Measurements from ENCODE around the gene ZNF560.
"Not testable (repeated sequence)": the region's sequence is repeated elsewhere in the genome, so short reads cannot be mapped to it uniquely, and the experiment has no call there.

The ZNF560 gene

DNA sequence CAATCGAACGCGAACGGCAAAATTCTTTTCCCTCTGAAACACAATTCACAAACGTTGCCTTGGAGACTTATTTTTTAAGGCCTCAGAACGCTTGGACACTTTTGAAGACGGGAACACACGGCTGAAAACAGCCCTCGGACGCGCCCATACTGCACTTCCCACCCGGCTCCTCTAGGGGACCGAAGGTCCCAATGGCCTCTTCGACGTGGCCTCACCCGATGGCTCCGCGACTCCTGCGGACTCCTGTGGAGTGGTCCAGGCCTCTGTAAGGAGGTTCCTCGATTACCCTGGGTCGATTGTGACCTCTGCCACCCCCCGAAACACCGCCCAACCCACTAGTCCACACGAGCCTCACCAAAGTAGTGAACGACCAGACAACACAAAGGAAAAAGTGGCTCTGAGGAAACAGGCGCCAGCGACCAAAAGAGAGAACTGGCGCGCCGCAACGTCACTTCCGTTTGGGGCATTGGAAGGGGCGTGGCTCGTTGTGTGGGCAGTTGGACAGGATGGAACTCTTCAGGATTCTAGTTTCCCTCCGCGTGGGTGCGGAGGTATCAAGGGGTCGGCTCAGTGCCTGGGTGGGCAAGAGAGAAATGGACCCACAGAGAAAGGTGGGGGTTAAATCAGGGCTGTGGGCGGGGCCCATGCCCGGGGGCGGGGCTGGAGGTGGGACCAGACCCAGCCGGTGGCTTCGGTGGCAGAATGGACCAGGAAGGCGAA is at the start of gene ZNF560:
Gene ZNF560 (minus strand): TSS at position 434 of the 720 bp plus-strand sequence. CDS start 23,303 bp downstream, outside the sequence.
- DNase-seq: peak in 1 of 2 donors; percentile 13

DNA sequence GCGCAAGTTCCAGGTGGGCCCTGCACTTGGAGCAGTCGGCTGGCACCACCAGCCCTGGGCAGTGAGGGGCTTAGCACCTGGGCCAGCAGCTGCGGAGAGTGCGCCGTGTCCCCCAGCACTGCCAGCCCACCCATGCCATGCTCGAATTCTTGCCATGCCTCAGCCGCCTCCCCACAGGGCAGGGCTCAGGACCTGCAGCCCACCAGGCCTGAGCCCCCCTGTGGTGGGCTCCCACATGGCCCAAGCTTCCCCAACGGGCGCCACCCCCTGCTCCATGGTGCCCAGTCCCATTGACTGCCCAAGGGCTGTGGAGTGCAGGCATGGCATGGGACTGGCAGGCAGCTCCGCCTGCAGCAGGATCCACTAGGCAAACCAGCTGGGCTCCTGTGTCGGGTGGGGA is 49.5 kb upstream of the ZNF560 start:
- DNase-seq: no peak

GRCh38 chr19:9541281-9541680 is 42.9 kb upstream of the ZNF560 start:
- DNase-seq: not testable (repeated sequence)

DNA sequence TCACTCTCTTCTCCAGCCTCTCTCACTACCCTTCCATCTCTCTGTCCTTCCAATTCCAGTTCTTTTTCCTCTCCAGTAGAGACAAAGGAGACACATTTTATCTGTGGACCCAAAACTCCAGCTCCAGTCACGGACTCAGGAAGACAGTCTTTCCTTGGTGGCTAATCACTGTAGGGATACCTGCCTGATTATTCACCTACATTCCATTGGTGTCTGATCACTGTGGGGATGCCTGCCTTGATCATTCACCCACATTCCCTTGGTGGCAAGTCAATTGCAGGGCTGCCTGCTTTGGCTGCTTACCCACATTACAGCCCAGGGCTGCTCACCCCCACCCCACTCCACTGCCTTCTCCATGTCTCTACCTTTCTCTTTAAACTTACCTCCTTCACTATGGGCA is 41.5 kb upstream of the ZNF560 start:
- not testable (repeated sequence) for DNase-seq

GRCh38 chr19:9539201-9539600 is 40.8 kb upstream of the ZNF560 start:
- not testable (repeated sequence) for DNase-seq

DNA sequence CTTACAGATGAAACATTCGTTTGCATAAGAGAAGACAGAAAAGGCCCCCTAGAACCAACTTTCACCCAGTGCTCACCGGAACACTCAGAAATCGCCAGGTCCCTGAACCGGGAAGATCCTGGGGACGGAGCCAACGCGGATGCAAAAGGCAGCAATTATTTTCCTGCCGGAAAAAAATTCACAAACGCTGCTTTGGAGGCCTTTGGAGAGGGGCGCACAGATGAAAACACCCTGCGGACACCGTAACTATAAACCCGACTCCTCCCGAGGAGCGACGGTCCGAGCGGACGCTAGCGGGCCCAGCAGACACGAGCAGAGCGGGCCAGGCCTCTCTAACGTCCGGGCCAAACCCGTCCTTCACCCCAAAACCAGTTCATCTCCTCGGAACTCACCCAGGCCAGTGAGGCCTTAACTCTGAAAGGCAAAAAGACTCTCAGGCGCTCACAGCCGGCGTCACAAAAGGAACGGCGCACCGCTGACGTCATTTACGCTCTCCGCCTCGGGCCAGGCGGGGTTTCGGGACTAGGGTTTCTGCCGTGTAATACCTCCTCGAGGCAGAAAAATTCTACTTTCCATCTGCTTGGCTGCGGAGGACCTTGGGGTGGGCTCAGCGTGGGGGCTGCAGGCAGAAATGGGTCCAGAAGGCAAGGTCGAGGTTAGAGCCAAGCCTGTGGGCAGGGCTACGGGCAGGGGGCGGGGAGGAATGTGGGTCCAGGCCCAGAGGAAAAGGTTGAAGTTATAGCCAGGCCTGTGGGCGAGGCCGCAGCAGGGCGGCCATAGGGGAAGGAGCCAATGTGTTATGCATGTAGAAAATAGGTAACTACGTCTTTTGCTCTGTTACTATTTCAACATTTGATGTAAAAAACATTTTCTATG is 40.0 kb upstream of the ZNF560 start, which contains the start of gene ZNF426:
Gene ZNF426 (minus strand): TSS at position 463 of the 876 bp plus-strand sequence. CDS start 2,413 bp downstream, outside the sequence.
- peak; percentile 83 to 93 for DNase-seq

- DNase-seq: no peak
Observed at GRCh38 chr19:9535934-9536333, 37.5 kb upstream of the ZNF560 start.

DNA sequence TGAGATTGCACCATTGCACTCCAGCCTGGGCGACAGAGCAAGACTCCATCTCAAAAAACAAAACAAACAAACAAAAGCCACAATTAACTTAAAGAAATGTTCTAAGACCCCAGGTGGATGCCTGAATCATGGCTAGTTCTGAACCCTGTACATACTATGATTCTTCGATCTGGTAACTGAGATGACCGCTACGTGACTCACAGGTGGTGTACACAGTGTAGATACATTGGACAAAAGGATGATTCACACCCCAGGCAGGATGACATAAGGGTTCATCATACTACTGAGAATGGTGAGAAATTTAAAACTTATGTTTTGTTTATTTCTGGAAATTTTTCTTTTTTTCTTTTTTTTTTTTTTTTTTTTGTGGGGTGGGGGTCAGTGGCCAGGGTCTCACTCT is 33.5 kb upstream of the ZNF560 start:
- no peak for DNase-seq

- DNase-seq: no peak
Observed at GRCh38 chr19:9528757-9529336, 30.4 kb upstream of the ZNF560 start.

DNA sequence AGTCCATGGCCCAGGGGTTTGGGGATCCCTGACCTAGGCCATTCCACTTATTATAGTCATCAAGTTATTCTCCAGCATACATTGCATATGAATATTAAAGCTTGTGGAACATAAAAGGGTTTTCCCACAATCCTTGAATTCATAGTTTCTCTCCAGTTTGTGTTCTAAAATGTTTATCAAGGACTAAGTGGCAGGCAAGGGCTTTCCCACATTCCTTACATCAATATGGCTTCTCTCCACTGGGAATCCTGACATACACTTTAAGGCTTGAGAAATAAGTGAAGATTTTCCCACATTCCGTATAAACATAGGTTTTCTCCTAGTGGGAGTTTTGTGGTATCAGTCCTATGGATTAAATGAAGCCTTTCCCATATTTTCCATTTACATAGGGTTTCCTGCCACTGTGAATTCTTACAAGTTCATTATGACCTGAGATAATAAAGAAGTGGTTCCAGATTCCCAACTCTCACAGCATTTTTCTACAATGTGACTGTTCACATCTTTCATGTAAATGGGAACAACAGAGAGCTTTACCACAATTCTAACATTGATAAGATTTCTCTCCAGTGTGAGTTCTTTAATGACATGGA is 25.6 kb upstream of the ZNF560 start:
- DNase-seq: no peak

- no peak for DNase-seq
Observed at GRCh38 chr19:9507285-9507684, 8.9 kb upstream of the ZNF560 start.

DNA sequence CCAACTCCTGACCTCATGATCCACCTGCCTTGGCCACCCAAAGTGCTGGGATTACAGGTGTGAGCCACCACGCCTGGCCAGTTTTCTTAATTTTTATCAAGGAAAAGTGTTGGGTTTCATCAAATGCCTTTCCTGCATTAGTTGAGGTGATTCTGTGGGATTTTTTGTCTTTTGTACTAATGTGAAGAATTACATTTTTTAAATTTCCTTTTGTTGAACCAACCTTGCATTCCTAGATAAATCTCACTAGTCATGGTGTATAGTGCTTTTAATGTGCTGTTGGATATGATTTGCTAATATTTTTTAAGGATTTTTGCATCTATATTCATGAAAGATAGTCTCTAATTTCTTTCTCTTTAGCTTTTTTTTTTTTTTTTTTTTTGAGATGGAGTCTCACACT is 2.4 kb upstream of the ZNF560 start:
- no peak for DNase-seq

GRCh38 chr19:9494096-9494495 is 4.3 kb downstream of the ZNF560 start:
- DNase-seq: no peak

DNA sequence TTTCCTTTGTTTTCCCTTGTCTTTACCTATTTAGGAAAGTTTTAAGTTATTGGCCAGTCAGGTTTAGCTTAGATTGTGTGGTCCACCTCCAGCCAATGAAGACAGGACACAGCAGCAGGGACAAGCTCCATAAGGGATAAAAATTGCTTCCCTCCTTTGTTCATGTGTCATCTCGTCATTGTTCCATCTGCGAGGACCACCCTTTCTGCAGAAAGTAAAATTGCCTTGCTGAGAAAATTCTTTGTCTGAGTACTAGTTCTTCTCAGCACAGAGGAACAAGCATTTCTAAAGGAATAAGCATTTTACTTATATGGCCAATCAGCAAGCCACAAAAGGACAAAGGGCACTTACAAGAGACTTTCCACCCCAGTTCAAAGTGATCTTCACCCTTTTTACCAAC is 11.4 kb downstream of the ZNF560 start:
- DNase-seq: no peak

DNA sequence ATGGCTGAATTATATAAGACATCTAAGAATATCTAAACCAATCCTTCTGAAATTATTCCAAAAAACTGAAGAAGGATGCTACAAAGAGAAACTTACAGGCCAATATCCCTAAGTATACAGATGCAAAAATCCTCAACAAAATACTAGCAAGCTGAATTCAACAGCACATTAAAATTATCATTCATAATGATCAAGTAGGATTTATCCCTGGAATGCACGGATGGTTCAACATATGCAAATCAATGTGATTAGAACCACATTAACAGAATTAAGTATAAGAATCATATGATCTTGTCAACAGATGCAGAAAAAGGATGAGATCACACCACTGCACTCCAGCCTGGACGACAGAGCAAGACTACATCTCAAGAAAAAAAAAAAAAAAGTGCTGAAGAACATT is 13.3 kb downstream of the ZNF560 start:
- no peak for DNase-seq

DNA sequence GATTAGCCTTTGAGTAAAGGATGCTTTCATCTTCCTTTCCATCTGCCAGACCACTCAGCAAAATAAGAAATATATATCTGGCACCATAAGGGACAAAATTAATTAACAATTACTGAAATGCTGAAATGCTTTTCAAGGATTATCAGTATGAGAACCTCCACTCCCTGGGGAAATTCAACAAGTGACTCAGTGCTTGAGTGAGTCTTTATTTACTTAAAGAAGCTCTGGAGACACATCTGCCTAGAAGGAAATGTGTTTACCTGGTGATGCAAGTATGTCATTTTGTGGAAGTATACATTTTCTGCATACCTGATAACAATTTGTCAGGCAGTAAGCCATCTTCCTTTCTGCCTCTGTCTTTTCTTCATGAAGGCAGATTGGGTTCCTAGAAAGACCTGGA is 23.4 kb downstream of the ZNF560 start:
- DNase-seq: no peak

DNA sequence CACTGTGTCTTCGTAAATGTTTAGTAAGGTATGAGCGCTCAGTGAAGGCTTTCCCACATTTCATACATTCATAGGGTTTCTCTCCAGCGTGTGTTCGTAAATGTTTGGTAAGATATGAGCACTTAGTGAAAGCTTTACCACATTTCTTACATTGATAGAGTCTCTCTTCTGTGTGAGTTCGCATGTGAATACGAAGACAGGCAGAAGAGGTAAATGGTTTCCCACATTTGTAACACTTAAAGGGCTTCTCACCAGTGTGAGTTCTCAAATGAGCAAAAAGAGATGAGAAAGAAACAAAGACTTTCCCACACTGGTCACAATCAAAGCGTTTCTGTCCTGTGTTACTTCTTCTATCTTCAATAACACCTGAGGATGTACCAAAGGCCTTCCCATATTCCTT is 31.3 kb downstream of the ZNF560 start:
- DNase-seq: no peak

GRCh38 chr19:9461938-9462337 is 36.5 kb downstream of the ZNF560 start:
- no peak for DNase-seq

GRCh38 chr19:9456018-9456689 is 42.3 kb downstream of the ZNF560 start:
- DNase-seq: no peak

GRCh38 chr19:9453953-9454352 is 44.5 kb downstream of the ZNF560 start:
- DNase-seq: no peak

DNA sequence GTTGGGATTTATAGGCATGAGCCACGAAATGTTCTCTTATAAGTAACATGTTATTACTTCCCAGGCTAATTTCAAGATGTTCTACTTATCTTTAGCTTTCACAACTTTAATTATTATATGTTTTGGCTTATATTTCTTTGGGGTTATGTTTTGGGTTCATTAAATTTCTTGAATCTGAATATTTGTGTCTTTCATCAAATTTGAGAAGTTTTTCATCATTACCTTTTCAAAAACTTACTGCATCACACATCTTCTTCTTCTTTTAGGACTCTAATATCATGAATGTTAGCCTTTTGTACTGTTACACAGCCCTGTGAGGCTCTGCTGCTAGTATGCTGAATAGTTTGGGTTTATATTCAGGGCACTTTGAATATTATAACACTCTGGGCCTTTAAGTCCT is 53.4 kb downstream of the ZNF560 start:
- no peak for DNase-seq

DNA sequence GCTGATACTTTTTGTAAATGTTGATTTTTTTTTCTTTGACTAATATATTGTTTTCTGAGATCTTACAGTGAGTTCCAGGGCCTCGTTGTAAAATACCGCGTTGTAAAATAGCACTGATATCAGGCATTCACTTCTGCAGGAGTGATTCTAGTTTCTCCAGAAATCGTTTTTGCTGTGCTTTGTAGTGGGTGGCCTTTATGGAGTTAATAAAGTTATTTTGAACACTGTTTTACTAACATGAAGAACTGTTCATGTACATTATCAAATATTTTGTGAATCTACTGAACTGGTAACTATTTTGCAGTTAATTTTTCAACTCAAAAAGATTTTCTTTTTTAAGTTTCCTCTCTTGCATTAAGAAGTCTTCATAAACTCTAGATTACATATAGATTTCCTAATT is 62.1 kb downstream of the ZNF560 start:
- DNase-seq: no peak
